Measurements from ENCODE around the gene GANC. TPM values are rescaled to one million over a fixed set of nuclear protein-coding genes. Genes with fewer than 3 reads are reported as not detected.
"Not testable (repeated sequence)": the region's sequence is repeated elsewhere in the genome, so short reads cannot be mapped to it uniquely, and the experiment has no call there.

GANC gene
- total RNA-seq, 2 experiments from 2014 or later: 27.9 to 31.7 TPM

DNA sequence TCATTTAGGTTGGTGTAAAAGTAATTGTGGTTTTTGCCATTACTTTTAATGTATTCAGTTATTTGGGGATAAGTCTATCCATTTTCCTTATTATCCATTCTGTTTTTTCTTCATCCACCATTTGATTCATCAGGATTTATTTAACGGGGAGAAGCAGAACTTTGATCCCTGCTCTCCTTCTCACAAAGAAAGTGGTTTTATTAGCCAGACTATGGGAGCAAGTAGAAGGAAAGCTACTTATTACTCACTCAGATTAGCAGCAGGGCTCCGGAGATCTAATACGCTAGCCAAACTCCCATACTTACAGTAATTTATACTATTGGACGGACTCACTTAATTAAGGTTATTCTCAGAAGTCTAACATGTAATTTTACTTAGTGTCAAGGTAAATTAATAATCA lies 14.9 kb downstream of the GANC start:
- H2AFZ ChIP-seq (ENCODE audit: low read length): no peak overlapping the region
- no peaks in the 10 kb centered on the region for H3K4me1 ChIP-seq (ENCODE audit: insufficient read depth, low read length, poor library complexity, severe bottlenecking)
- no peaks in the 10 kb centered on the region for H3K79me2 ChIP-seq (ENCODE audit: insufficient read depth, low read depth, low read length)
- H3K9me2 ChIP-seq (ENCODE audit: insufficient read depth, low read length): no peaks in the 10 kb centered on the region
- intact Hi-C loops (cut with micrococcal nuclease; ENCODE audit: unreplicated experiment): no loop called here
- H3K4me3 ChIP-seq (ENCODE audit: low read depth, low read length, poor library complexity, severe bottlenecking): no peak overlapping the region
- no peaks in the 10 kb centered on the region for H4K20me1 ChIP-seq (ENCODE audit: insufficient read depth, low read length)
- no peak for TF ChIP-seq CTCF (conservative IDR thresholded peaks at IDR 0.05; ENCODE audit: low read length)
- TF ChIP-seq EZH2phosphoT487 (IDR thresholded peaks at IDR 0.05; ENCODE audit: borderline replicate concordance, low read depth, low read length): no peak
- no peaks in the 10 kb centered on the region for H3K9me3 ChIP-seq (ENCODE audit: low read length)
- no peak for DNase-seq (ENCODE audit: low spot score)
- no TSS peak for BruUV-seq (replicated peaks)
- POLR2A ChIA-PET: no interaction called here
- H3K27ac ChIP-seq (ENCODE audit: low read depth, low read length, poor library complexity, severe bottlenecking): no peak overlapping the region
- CTCF ChIA-PET (ENCODE audit: unreplicated experiment): no interaction called here
- no peak overlapping the region for H3K4me2 ChIP-seq (ENCODE audit: low read length)
- peaks cover 27% of the 10 kb centered on the region for H3K36me3 ChIP-seq (ENCODE audit: insufficient read depth, low read length)

DNA sequence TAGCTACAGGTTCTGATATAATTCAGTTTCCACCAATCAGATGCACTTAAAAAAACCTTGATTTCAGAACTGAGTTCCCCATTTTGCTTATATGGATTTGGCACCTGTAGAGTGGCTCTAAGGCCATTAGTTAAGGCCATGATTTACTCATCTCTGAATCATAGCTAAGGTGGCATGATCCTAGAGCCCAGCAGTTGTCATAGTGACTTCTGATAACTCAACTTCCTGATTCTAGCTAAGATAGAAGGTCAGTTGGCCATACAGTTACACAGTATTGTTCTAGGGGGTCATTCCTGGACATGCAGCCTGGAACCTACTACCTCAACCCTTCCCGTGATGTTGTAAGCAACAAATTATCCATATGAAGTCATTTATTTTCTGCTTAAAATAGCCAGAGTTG lies 16.2 kb downstream of the GANC start:
- intact Hi-C loops (cut with micrococcal nuclease; ENCODE audit: unreplicated experiment): no loop called here
- no peaks in the 10 kb centered on the region for H3K79me2 ChIP-seq (ENCODE audit: insufficient read depth, low read depth, low read length)
- no peak overlapping the region for H3K4me3 ChIP-seq (ENCODE audit: low read depth, low read length, poor library complexity, severe bottlenecking)
- no peak overlapping the region for H3K4me2 ChIP-seq (ENCODE audit: low read length)
- H3K4me1 ChIP-seq (ENCODE audit: insufficient read depth, low read length, poor library complexity, severe bottlenecking): no peaks in the 10 kb centered on the region
- DNase-seq (ENCODE audit: low spot score): no peak
- no peaks in the 10 kb centered on the region for H3K9me2 ChIP-seq (ENCODE audit: insufficient read depth, low read length)
- peaks cover 33% of the 10 kb centered on the region for H3K36me3 ChIP-seq (ENCODE audit: insufficient read depth, low read length)
- ChIA-PET POLR2A (interaction anchor here (1.1 kb wide), 1 partner anchor 16 kb away, joined by 5 read pairs; the partner anchor contains the start of genes GANC and TMEM87A), CTCF (ENCODE audit: unreplicated experiment) (no interaction called here)
- TF ChIP-seq EZH2phosphoT487 (IDR thresholded peaks at IDR 0.05; ENCODE audit: borderline replicate concordance, low read depth, low read length) (no peak), CTCF (conservative IDR thresholded peaks at IDR 0.05; ENCODE audit: low read length) (no peak)
- no peaks in the 10 kb centered on the region for H4K20me1 ChIP-seq (ENCODE audit: insufficient read depth, low read length)
- H3K9me3 ChIP-seq (ENCODE audit: low read length): no peaks in the 10 kb centered on the region
- no peak overlapping the region for H2AFZ ChIP-seq (ENCODE audit: low read length)
- H3K27ac ChIP-seq (ENCODE audit: low read depth, low read length, poor library complexity, severe bottlenecking): no peak overlapping the region
- no TSS peak for BruUV-seq (replicated peaks)

DNA sequence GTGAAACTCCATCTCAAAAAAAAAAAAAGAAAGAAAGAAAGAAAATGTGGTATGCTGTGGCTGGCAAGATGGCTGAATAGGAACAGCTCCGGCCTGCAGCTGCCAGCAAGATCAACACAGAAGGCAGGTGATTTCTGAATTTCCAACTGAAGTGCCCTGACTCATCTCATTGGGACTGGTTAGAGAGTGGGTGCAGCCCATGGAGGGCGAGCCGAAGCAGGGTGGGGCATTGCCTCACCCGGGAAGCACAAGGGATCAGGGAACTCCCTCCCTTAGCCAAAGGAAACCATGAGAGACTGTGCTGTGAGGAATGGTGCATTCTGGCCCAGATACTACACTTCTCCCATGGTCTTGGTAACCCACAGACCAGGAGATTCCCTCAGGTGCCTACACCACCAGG lies 28.0 kb downstream of the GANC start:
- H3K9me2 ChIP-seq (ENCODE audit: insufficient read depth, low read length); DNase-seq (ENCODE audit: low spot score); H3K79me2 ChIP-seq (ENCODE audit: insufficient read depth, low read depth, low read length); BruUV-seq (replicated peaks); H3K9me3 ChIP-seq (ENCODE audit: low read length); CTCF ChIA-PET (ENCODE audit: unreplicated experiment); POLR2A ChIA-PET; H3K4me3 ChIP-seq (ENCODE audit: low read depth, low read length, poor library complexity, severe bottlenecking); intact Hi-C loops (cut with micrococcal nuclease; ENCODE audit: unreplicated experiment); H3K36me3 ChIP-seq (ENCODE audit: insufficient read depth, low read length); H3K27ac ChIP-seq (ENCODE audit: low read depth, low read length, poor library complexity, severe bottlenecking); H4K20me1 ChIP-seq (ENCODE audit: insufficient read depth, low read length); H3K4me1 ChIP-seq (ENCODE audit: insufficient read depth, low read length, poor library complexity, severe bottlenecking); H3K4me2 ChIP-seq (ENCODE audit: low read length); H2AFZ ChIP-seq (ENCODE audit: low read length): not testable (repeated sequence)
